Erythroblast (primary cell): ENCODE results near the gene PKD1L1.

Experiments used
- GATA1 ChIP-seq: IDR thresholded peaks from 2 replicates; pipeline ENCODE4 v1.6.1; 2011; ENCODE audit warnings: low read depth, mild to moderate bottlenecking, control low read depth, low read length, moderate library complexity
- POLR2A ChIP-seq: IDR thresholded peaks from 2 replicates; pipeline ENCODE4 v1.6.1; 2011; ENCODE audit warnings: mild to moderate bottlenecking, low read length

DNA sequence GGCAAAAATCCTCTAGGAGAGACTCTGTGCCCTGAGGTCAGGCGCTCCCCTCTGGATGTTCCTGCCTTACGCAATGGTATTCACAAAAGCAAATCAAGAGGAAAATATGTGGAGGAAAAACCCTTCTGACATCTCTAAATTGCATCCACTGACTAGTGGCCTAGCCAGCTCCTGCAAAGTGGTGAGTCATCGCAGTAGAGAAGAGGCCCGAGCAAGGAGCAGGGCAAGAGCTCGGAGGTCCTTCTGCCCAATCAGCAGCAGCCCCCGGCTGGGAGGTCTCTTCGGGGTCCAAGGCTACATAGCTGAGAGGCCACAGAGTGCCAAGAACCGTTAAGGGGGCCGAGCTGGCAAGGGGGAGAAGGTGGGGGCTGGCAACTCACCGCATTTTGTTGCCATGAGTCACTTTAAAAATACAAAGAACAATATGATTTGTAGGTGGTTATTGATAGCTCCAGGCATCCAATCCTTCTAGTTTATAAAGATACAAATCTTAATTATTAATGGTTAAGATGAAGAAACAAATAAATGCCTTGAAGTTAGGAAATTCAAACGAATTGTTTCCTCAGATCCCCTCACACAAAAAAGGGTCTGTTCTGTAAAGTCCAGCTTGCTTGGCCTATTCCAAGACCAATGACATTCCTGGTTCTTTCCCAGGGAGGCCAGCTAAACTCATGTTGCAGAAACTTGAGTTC lies 161.6 kb downstream of the PKD1L1 start:
- no peak for TF ChIP-seq POLR2A
- TF ChIP-seq GATA1: no peak
